HG03432 (cell line): ENCODE measurements around the gene CNOT10.
"Not testable (repeated sequence)": the region's sequence is repeated elsewhere in the genome, so short reads cannot be mapped to it uniquely, and the experiment has no call there.

Experiments used
- ATAC-seq: cut with Tn5 transposase; IDR thresholded peaks from one replicate; pipeline ENCODE4 v1.9.1; 2021; ENCODE audit warnings: mild to moderate bottlenecking, moderate library complexity; ENCODE audit not compliant: unreplicated experiment

The CNOT10 gene

DNA sequence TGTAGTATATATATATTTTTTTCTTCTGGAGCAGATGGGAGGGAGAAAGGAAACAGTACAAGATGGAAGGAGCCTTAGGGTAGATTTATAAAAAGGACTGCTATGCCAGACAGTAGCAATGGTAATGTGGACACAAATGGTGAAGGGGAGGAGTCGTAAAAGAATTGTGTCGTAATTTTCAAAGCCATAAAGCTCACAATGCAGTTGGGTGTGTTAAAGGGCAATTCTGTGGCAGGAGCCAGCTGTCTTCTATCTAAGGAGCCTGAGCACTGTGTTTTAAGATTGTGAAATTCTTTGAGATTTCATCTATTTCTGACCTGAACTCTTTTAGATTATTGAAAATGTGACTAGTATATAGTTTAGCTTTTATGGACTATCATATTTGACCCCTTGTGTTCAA, 58.9 kb downstream of the CNOT10 start:
- ATAC-seq, result no peak

DNA sequence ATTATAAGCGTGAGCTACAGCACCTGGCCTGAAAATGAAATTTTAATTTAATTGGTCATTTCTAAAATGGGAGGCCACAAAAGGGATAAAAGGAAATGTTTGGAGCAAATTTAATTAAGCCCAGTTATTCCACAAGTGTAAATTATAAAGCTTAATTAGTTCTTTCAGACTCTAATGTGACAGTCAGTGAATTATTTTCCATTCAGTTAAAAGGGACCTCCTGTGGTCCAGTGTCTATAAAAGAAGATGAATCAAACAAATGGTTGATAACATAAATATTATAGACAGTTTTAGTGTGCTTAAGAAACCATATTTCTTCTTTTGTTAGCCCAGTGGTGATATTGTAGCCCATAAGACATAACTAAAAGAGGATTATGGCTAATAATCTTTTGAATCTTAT, 66.4 kb downstream of the CNOT10 start:
- ATAC-seq, result no peak

DNA sequence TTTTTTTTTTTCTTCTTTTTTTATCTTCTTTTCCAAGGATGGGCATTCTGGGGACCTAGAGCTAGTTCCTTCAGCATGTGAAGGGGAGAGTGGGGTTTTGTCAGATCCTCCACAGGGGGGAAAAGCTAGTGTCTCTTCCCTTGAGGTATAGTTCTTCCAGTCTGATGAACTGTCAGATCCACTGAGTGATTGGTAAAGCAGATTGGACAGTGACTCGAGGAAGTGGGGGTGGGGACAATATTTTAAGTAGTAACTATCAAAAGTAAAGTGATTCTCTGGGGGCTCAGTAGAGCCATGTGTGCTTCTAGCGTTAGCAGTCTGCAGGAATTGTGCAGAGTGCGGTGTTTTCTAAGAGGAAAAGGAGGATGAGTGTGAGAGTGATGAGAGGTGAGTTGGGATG, 70.8 kb downstream of the CNOT10 start:
- no peak for ATAC-seq

GRCh38 chr3:32757618-32758374, 72.8 kb downstream of the CNOT10 start:
- no peak for ATAC-seq

DNA sequence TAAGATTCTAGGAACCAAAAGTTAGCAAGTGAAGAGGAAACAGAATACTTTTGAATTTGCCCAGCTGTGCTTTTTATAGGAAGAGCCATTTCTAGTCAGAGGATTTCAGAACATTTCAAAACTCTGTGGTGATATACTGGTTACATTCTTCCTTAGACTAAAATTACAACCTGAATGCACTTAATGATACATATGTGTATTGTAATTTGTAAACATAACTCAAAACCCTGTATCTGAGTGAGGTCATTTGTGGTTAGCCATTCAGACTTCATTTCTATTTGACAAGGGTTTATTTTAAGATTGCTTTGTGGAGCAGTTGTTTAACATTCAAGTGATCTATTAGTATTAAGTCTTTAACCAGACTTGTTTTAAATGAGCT, 73.4 kb downstream of the CNOT10 start:
- no peak for ATAC-seq

- ATAC-seq, result no peak
Observed at GRCh38 chr3:32759342-32759741, 74.4 kb downstream of the CNOT10 start.

GRCh38 chr3:32764481-32764880, 79.5 kb downstream of the CNOT10 start:
- no peak for ATAC-seq

GRCh38 chr3:32778389-32778788, 93.4 kb downstream of the CNOT10 start:
- no peak for ATAC-seq

- no peak for ATAC-seq
Observed at GRCh38 chr3:32780071-32780734, 95.2 kb downstream of the CNOT10 start.

DNA sequence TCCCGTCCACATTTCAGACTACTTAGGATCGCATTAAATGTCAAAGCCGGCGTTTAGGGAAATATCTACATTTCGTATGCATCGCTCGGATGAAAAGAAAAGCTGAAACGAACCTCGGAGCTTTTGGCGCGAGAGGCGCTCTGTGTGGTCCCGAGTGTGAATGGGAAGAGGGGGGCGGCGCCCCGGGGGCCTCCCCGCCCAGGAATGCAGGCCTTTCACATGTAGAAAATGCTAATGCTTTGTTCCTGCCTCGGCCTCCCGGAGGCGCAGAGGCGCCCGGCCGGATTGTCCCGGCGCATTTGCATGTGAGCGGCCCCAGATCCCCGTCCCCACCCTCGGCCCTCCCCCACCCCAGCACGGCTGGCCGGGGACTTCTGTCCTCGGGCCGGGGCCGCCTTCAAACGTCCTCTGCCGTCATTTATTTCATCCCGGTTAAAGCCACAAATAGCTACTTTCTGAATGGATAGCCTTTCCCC, 95.8 kb downstream of the CNOT10 start:
- ATAC-seq, result peak; percentile 46

GRCh38 chr3:32781211-32781968, 96.4 kb downstream of the CNOT10 start:
- ATAC-seq, result peak; percentile 97

GRCh38 chr3:32781969-32782270, 96.9 kb downstream of the CNOT10 start:
- not testable (repeated sequence) for ATAC-seq

GRCh38 chr3:32782407-32782806, 97.4 kb downstream of the CNOT10 start:
- no peak for ATAC-seq

DNA sequence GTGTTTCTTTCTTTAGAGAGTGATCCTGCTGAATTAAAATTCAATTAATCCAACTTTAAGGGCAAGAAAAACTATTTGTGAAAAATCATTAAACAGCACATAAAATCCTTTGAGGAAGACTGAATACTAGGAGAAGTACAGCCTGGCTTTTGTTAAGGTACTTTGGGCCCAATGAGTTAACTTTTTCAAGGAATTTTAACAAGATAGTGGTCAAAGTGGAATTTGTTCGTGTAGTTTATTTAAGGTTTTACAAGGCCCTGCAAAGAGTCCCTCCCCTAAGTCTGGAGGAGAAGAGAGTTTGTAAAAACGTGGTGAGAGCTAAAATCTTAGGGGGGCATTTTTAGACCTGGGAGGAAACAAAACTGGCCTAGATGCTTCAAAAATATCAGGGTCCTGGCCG, 106.8 kb downstream of the CNOT10 start:
- no peak for ATAC-seq

DNA sequence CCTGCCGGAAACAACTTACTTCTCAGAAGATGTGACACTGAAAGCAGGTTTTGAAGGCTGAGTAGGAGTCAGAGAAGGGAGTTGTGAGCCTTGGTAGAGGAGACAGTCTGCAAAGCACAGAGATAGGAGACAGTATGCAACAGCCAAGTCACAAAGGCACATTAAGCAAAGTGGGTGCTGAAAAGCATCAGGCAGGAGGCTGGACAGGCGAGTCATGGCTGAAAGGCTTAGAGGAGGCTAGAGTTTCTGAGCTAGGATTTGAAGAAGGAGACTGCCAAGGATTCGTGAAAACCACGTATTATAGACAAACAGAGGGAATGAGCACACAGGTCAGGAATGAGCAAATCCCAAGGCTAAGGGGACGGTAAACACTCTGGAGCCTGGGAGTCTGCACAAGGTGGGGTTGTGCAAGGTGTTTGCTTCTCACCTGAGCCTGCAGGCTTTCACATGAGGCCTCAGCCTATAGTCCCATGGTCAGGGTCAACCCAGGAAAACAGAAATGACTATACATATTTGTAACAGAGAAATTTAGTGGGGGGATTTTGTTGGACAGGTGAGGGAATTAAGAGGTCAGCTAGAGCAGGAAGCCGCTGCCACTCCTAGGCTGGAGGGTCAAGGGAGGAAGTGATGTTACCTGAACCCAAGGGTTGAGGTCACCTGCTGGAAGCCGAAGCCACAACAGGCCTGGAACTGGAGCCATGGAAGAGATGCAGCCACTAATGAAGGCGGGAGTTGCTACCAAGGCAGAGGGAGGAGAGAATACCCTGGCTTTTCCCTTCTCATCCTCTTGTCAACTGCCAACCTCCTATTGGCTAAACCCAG, 109.7 kb downstream of the CNOT10 start:
- ATAC-seq, result no peak

GRCh38 chr3:32796384-32796950, 111.5 kb downstream of the CNOT10 start:
- not testable (repeated sequence) for ATAC-seq

DNA sequence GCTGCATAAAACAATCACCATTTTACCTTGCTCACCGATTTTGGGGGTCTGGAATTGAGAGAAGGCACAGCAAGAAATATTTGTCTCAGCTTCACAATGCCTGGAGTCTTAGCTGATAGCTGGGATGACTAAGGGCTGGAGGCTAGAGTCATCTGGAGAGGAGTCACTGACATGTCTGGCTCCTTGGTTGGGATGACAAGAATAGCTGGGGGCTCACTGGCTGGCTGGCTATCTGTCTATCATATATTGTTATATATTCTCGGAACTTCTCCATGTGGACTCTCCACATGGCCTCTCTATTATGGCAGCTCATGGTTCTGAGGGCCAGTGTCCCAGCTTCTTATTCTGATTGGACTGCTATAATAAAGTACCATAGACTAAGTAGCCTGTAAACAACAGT, 112.8 kb downstream of the CNOT10 start:
- ATAC-seq, result no peak

DNA sequence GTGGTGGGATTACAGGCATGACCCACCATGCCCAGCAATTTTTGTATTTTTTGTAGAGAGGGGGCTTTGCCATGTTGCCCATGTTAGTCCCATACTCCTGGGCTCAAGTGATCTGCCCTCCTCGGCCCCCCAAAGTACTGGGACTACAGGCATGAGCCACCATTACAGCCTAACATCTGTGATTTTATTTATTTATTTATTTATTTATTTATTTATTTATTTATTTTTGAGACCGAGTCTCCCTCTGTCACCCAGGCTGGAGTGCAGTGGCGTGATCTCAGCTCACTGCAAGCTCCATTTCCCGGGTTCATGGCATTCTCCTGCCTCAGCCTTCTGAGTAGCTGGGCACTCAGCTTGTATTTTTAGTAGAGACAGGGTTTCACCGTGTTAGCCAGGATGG, 116.5 kb downstream of the CNOT10 start:
- not testable (repeated sequence) for ATAC-seq

DNA sequence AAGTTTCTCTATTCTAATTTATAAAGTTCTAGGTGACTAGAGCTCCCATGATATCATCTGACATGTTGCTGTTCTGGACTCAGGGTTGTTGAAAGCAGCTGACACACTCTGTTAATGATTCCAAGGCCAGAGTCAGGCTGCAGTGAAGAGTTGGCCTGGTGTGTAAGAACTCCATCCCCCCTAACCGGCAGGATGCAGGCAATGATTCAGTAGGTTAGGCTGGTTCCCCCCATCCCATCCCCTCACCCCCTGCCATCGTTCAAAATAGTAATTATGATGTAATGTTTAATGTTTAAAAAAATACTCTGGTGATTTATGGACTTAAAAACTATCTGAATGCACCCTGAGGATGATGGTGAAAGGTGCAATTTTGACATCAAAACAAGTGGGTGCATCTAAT, 128.2 kb downstream of the CNOT10 start:
- peak; percentile 57 for ATAC-seq

DNA sequence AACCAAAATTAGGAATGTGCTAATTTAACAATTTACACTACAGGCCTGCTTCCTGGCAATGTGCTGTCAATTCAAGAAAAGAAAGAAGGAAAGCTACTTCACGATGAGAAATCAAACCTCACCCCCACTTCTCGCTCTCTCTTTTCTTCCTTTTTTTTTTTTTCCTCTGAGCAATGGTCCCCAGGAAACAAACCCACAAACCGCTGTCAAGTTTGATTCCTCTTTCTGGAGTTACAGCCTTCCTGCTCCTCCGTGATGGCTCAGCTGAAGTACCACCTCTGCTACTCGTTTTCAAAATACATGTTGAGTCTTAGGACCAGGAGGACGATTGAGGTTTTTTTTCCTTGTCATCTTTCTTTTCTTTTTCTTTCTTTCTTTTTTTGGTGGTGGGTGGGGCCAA, 129.4 kb downstream of the CNOT10 start:
- ATAC-seq, result no peak
